OCI-LY7 (cell line): ENCODE measurements around the gene SHH.

Experiments used
- CTCF ChIP-seq: fragments of 200-600 bp; sonication (generic); conservative IDR thresholded peaks from 2 replicates; pipeline ENCODE4 v1.5.1; 2014; ENCODE audit warnings: mild to moderate bottlenecking, antibody characterized with exemption, low read length, moderate library complexity, mixed read lengths
- EZH2phosphoT487 ChIP-seq: fragments of 200-600 bp; sonication (generic); IDR thresholded peaks from 2 replicates; pipeline ENCODE4 v1.6.1; 2018; ENCODE audit warnings: low read depth, borderline replicate concordance, mild to moderate bottlenecking, mixed run types, antibody characterized with exemption, low read length, moderate library complexity, mixed read lengths

- TF ChIP-seq CTCF = no peak
- TF ChIP-seq EZH2phosphoT487 = no peak
Observed at GRCh38 chr7:155858521-155859061, 46.3 kb upstream of the SHH start.
